Left cardiac atrium (tissue), 4 donors: ENCODE results near the gene PRPF8. TPM values are rescaled to one million over a fixed set of nuclear protein-coding genes. Genes with fewer than 3 reads are reported as not detected.

Experiments
- ATAC-seq, 2 donors: fragments of 200-7000 bp; cut with Tn5 transposase; one replicate each; pipeline ENCODE4 v1.9.1; 2020; ENCODE audit warnings: mild to moderate bottlenecking in 2 of 2, moderate library complexity in 2 of 2
- DNase-seq: peaks from one replicate; pipeline ENCODE4 v3.0.0-alpha.2; 2020
- intact Hi-C, 2 donors: fragments of 100-400 bp; cut with DNase I; formaldehyde crosslinking; loops; one replicate each; pipeline versions ENCODE4 v1.14.1 to v1.15.1; 2022 to 2023
- total RNA-seq, 2 donors: library from RNA; stranded (reverse); fragmentation: NEBNext Ultra II Directional; extraction: Animal tissue kit (Norgen Biotek cat#: 25700); gene quantifications; one replicate each; pipeline ENCODE4 v1.2.1, GENCODE V29; 2021
- donor health status: DM: no; HTN: yes; CAD: no.
- donor health status: DM: no; HTN: yes; CAD: no; lungs with severe emphysema.
- donor health status: DM: yes; HTN: yes; CAD: no.
- donor health status: Dilated cardiomyopathy.

Gene PRPF8
- total RNA-seq, 2 donors from 2014 or later = 136 to 181 TPM

- DNase-seq (peak; percentile 90), ATAC-seq (peak; percentile 53 to 69)
- intact Hi-C loops = loop anchor here in 1 of 2 donors (5.0 kb wide), 1 partner anchor 78 kb away; no protein-coding TSS in a partner anchor
Measured at GRCh38 chr17:1649844-1650501, 34.7 kb downstream of the PRPF8 start, which contains the start of gene RILP. Gene RILP (minus strand): TSS chr17:1649866. CDS start chr17:1649804, 62 bp downstream.

DNA sequence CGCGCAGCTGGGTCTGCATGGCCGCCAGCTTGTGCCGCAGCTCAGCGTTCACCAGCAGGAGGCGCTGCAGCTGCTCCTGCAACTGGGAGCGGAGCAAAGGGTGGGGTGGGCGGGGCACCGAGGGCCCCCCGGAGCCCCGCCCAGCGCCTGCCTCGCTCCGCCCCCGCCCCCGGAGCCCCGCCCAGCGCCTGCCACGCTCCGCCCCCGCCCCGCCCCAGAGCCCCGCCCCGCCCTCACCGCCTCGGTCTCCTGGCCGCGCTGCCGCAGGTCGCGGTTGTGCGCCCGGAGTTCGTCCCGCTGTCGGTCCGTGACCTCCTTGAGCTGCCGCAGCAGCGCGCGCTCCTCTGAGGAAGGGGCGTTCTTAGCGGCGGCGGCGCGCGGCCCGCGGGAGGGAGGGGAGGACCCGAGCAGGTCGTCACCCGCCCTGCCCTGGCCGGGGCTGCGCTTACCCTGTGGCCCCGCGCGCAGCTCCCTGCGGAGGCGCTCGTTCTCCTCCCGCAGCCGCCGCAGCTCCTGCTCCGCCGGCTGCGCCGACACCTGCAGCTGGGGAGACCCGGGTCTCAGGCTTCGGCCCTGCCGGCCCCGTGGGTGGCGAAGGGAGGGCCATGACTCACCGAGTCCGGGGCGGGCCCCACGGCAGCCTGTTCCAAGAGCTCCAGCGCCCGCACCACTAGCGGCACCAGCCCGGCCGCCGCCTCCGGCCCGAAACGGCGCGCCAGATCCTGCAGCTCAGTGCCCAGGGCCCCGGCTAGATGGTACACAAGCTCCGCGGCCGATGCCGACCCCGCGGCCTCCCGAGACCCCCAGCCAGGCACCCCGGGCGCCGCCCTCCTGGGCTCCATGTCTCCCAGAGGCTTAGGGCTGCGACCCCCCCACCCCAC, 35.5 kb downstream of the PRPF8 start:
- peak; percentile 93 for DNase-seq
- ATAC-seq = peak; percentile 76 to 83
- intact Hi-C loops = loop anchor here in 1 of 2 donors (5.0 kb wide), 1 partner anchor 77 kb away; no protein-coding TSS in a partner anchor

- ATAC-seq (peak; percentile 0), DNase-seq (peak; percentile 96)
- intact Hi-C loops = loop anchor here in 1 of 2 donors (5.0 kb wide), 1 partner anchor 76 kb away; no protein-coding TSS in a partner anchor
Measured at GRCh38 chr17:1648173-1648962, 36.3 kb downstream of the PRPF8 start.

DNA sequence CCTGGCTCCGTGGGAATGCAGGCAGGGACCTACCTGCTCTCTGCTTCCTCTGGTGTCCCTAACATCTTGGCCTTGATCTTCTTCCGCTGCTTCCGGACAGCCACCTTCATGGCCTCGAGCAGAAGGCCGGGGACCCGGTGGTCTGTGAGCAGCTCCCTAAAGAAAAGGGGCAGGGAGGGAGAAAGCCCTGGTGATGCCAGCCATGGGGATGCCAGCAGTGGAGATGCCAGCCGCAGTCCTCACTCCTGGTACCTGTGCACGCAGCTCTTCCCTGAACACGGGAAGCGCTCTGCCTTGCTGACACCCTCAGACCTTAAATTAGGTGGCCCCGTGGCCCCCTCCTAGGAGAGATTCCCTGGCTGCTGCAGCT, 36.9 kb downstream of the PRPF8 start:
- ATAC-seq = no peak

GRCh38 chr17:1646199-1646875, 38.3 kb downstream of the PRPF8 start:
- intact Hi-C loops = loop anchor here in 1 of 2 donors (5.0 kb wide), 1 partner anchor 74 kb away; no protein-coding TSS in a partner anchor
- ATAC-seq (no peak), DNase-seq (no peak)

More for the DNA sequence above, 36.9 kb downstream of the PRPF8 start:
- no peak for DNase-seq
- intact Hi-C loops = loop anchor here in 1 of 2 donors (5.0 kb wide), 1 partner anchor 75 kb away; no protein-coding TSS in a partner anchor

GRCh38 chr17:1645207-1646171, 39.2 kb downstream of the PRPF8 start, which contains the start of gene SCARF1:
Gene SCARF1 (minus strand): TSS chr17:1645732. CDS start chr17:1645697, 35 bp downstream.
- ATAC-seq = no peak
- peak; percentile 86 for DNase-seq
- intact Hi-C loops = loop anchor here in 1 of 2 donors (5.0 kb wide), 1 partner anchor 73 kb away; no protein-coding TSS in a partner anchor

GRCh38 chr17:1644493-1645206, 40.0 kb downstream of the PRPF8 start:
- no peak for DNase-seq
- intact Hi-C loops = loop anchor here in 1 of 2 donors (5.0 kb wide), 1 partner anchor 72 kb away; no protein-coding TSS in a partner anchor
- no peak for ATAC-seq

GRCh38 chr17:1643999-1644492, 40.6 kb downstream of the PRPF8 start:
- ATAC-seq = peak; percentile 1 to 16
- intact Hi-C loops = no loop called here
- no peak for DNase-seq

DNA sequence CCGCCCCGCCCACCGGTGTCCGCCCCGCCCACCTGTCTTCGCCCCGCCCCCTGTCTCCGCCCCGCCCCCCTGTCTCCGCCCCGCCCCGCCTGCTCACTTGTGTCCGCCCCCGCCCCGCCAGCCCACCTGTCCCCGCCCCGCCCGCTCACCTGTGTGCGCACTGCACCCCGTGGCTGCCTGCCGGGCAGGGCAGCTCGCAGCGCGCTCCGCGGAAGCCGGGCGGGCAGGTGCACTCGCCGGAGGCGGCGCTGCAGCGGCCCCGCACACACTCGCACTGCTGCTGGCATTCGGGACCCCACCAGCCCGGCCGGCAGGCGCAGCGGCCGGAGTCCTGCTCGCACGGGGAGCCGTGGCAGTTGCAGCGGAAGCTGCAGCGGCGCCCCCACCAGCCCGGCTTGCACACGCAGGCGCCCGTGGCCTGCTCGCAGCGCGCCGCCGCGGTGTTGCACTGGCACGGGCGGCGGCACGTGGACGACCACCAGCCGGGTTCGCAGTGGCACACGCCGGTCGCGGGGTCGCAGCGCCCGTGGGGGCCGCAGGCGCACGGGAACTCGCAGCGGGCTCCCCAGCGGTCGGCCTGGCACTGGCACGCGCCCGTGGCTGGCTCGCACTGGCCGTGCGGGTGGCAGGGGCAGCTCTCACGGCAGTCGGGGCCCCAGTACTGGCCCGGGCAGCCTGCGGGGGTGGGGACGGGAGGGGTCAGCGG, 41.2 kb downstream of the PRPF8 start:
- ATAC-seq (peak; percentile 7 to 27), DNase-seq (no peak)
- intact Hi-C loops = no loop called here

- DNase-seq (no peak), ATAC-seq (no peak)
- intact Hi-C loops = no loop called here
Measured at GRCh38 chr17:1641065-1641403, 43.6 kb downstream of the PRPF8 start.

DNA sequence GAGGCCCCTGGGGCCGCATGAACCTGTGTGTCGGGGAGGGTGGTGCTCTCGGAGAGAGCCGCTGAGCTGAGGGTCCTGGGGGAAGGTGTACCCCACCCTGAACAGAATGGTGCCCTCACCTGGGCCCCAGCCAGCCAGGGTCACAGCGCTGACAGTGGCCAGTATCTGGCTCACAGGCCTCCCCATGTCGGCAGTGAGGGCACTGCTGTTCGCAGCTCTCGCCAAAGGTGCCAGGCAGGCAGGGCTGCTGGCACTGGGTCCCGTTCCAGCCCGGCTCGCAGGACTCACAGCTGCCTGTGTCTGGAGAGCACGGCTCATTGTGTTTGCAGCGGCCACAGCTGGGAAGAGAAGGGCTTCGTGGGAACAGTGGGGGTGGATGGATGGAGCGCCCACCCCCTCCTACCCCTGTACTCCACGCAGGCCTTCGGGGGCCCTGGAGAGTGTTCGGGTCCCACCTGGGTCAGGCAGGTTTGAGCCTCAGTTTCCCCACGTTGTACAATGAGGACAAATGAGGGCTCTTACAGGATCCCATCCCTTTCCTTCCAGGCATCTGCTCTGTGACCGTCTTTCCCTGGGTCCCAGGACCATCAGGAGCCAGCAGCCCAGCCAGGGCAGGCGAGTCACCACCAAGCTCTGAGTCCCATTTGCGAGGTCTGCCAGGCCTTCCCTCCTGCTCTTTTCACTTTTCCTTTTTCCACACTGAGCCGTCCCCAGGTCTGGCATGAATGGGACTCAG, 44.2 kb downstream of the PRPF8 start:
- DNase-seq = no peak
- ATAC-seq = no peak

DNA sequence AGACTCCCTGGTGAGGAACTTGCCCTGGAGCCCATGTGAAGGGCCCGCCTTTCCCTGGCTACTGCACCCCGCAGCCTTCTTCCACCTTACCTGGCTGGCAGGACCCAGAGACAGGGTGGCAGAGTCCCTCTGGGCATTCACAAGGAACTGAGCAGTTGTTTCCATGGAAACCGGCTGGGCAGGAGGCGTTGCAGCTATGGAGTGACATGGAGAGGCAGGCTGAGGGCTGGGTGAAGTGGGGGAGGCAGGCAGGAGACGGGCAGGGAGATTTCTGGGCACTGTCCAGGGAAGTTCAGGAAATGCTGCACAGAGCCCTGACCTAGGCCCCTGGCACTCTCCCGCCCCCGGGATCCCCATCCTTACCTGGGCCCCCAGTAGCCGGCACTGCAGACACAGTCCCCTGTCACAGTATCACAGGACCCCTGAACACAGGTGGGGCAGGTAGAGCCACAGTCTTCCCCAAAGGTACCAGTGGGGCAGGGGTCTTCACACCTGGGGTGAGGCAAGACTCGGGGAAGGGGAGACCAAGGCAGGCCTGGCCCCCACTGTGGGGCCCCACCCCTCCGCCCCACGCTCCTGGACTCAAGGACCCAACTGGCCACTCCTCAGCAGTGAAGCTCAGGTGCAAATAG, 45.0 kb downstream of the PRPF8 start:
- no peak for DNase-seq
- ATAC-seq = no peak
- intact Hi-C loops = no loop called here

More for the DNA sequence above, 44.2 kb downstream of the PRPF8 start:
- intact Hi-C loops = no loop called here

- intact Hi-C loops = no loop called here
- ATAC-seq = no peak
- no peak for DNase-seq
Measured at GRCh38 chr17:1638624-1639300, 45.9 kb downstream of the PRPF8 start.

GRCh38 chr17:1638171-1638590, 46.5 kb downstream of the PRPF8 start:
- ATAC-seq = no peak
- DNase-seq = no peak
- intact Hi-C loops = no loop called here
